ENCODE measurements around the gene PPP2R2D. TPM values are rescaled to one million over a fixed set of nuclear protein-coding genes. Genes with fewer than 3 reads are reported as not detected.
A peak's percentile ranks its signal among the peaks of the same experiment; 100 is the strongest.

The PPP2R2D gene
- total and polyA plus RNA-seq, 4 donors, result 15.6 to 51.4 (median 22.0) TPM

DNA sequence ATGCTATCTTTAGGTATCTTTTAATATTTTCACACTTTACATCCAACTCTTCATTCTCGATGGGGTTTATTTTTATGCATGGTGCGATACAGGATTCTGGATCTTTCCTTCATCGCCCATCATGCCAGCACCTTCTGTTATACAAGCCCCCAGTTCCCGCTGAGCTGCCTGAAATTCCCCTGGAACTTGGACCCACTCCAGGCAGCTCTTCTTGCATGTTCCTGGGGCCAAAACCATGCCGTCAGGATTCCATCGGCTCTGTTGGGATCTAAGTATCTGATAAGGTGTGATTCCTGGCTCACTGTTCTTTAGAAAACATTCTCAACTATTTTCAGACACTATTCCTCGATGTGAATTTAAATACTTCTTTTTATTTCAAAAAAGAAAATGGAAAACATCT, 40.5 kb upstream of the PPP2R2D start:
- peaks cover 0 to 6% (median 0%) of the 10 kb centered on the region in 3 donors for H3K27me3 ChIP-seq (ENCODE audit: control insufficient read depth in 3 of 3, insufficient read depth in 3 of 3, low read length in 2 of 3)
- no peak for DNase-seq
- 66 to 83% methylated on average over 7 of the region's 7 CpGs for WGBS, 2 donors

DNA sequence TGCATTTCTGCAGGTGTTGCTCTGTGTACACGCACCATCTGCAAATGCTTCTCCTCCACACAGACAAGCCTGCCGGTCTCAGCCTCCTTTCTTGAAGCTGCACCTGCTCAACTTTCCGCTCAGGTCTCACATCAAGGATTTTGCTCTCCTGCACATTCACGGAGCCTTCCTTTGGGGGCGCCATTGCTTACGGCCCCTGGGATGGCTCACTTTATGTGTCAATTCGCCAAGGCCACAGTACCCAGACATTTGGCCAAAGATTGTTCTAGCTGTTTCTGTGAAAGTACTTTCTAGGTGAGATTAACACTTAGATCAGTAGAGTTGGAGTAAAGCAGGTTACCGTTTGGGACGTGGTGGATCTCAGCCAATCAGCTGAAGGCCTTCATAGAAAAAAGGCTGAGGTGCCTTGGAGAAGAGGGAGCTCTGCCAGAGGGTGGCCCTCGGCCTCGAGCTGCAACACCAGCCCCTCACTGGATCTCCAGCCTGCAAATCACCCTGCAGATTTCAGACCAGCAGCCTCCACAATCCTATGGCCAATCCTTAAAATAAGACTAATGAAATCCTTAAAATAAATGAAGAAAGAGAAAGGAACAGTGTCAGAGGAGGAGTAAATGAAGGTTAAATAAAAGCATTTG, 39.9 kb upstream of the PPP2R2D start:
- 37 to 50% methylated on average over 11 of the region's 11 CpGs for WGBS, 2 donors
- Histone ChIP-seq H3K27ac (ENCODE audit: low read depth in 1 of 2, low read length in 1 of 2) (no peak overlapping the region), H3K4me1 (ENCODE audit: control insufficient read depth in 5 of 5, insufficient read depth in 5 of 5, low read length in 5 of 5) (no peaks in the 10 kb centered on the region), H3K4me3 (no peak overlapping the region), H3K36me3 (ENCODE audit: control insufficient read depth in 4 of 4, insufficient read depth in 4 of 4, low read length in 4 of 4) (no peaks in the 10 kb centered on the region), H3K9me3 (ENCODE audit: control insufficient read depth in 4 of 4, insufficient read depth in 3 of 4, low read length in 3 of 4) (peaks cover 0 to 3% (median 0%) of the 10 kb centered on the region in 4 donors), H3K9ac (ENCODE audit: insufficient read depth in 1 of 2, low read length in 2 of 2) (no peak overlapping the region), H3K27me3 (ENCODE audit: control insufficient read depth in 3 of 3, insufficient read depth in 3 of 3, low read length in 2 of 3) (peaks cover 0 to 6% (median 0%) of the 10 kb centered on the region in 3 donors)
- TF ChIP-seq, protein P1, sequence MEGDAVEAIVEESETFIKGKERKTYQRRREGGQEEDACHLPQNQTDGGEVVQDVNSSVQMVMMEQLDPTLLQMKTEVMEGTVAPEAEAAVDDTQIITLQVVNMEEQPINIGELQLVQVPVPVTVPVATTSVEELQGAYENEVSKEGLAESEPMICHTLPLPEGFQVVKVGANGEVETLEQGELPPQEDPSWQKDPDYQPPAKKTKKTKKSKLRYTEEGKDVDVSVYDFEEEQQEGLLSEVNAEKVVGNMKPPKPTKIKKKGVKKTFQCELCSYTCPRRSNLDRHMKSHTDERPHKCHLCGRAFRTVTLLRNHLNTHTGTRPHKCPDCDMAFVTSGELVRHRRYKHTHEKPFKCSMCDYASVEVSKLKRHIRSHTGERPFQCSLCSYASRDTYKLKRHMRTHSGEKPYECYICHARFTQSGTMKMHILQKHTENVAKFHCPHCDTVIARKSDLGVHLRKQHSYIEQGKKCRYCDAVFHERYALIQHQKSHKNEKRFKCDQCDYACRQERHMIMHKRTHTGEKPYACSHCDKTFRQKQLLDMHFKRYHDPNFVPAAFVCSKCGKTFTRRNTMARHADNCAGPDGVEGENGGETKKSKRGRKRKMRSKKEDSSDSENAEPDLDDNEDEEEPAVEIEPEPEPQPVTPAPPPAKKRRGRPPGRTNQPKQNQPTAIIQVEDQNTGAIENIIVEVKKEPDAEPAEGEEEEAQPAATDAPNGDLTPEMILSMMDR (IDR thresholded peaks at IDR 0.05; ENCODE audit: control extremely low read depth, extremely low read depth), result no peak
- ATAC-seq (ENCODE audit: insufficient read depth, low FRiP score) (no peak), DNase-seq (no peak)

More for the DNA sequence above, 40.5 kb upstream of the PPP2R2D start:
- Histone ChIP-seq H3K4me1 (ENCODE audit: control insufficient read depth in 5 of 5, insufficient read depth in 5 of 5, low read length in 5 of 5) (no peaks in the 10 kb centered on the region), H3K9me3 (ENCODE audit: control insufficient read depth in 4 of 4, insufficient read depth in 3 of 4, low read length in 3 of 4) (peaks cover 0 to 3% (median 0%) of the 10 kb centered on the region in 4 donors), H3K27ac (ENCODE audit: low read depth in 1 of 2, low read length in 1 of 2) (no peak overlapping the region), H3K4me3 (no peak overlapping the region), H3K36me3 (ENCODE audit: control insufficient read depth in 4 of 4, insufficient read depth in 4 of 4, low read length in 4 of 4) (no peaks in the 10 kb centered on the region), H3K9ac (ENCODE audit: insufficient read depth in 1 of 2, low read length in 2 of 2) (no peak overlapping the region)
- ATAC-seq (ENCODE audit: insufficient read depth, low FRiP score), result no peak
- TF ChIP-seq, protein P1 (IDR thresholded peaks at IDR 0.05; ENCODE audit: control extremely low read depth, extremely low read depth), result no peak

DNA sequence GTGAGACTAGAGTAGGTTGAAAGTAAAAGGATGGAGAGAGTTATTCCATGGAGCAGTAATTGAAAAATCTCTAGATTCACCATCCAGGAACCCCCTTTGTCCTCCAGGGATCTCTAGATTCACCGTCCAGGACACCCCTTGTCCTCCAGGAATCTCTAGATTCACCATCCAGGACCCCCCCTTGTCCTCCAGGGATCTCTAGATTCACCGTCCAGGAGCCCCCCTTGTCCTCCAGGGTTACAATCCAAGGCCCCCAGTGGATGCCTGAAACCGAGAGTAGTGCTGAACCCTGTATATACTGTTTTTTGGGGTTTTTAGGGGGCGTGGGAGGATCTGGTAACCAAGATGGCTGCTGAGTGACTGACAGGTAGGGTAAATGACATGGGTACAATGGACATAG, 38.3 kb upstream of the PPP2R2D start:
- no peak overlapping the region for H3K9ac ChIP-seq (ENCODE audit: insufficient read depth in 1 of 2, low read length in 2 of 2)
- peak; percentile 83 for ATAC-seq (ENCODE audit: insufficient read depth, low FRiP score)
- whole genome bisulfite sequencing, 2 donors, result 72 to 77% methylated on average over 4 of the region's 4 CpGs
- no peak overlapping the region for H3K4me3 ChIP-seq
- H3K36me3 ChIP-seq (ENCODE audit: control insufficient read depth in 4 of 4, insufficient read depth in 4 of 4, low read length in 4 of 4), result no peaks in the 10 kb centered on the region
- DNase-seq, result peak in 1 of 3 donors; percentile 10
- H3K4me1 ChIP-seq (ENCODE audit: control insufficient read depth in 5 of 5, insufficient read depth in 5 of 5, low read length in 5 of 5), result no peaks in the 10 kb centered on the region
- peaks cover 0 to 6% (median 0%) of the 10 kb centered on the region in 3 donors for H3K27me3 ChIP-seq (ENCODE audit: control insufficient read depth in 3 of 3, insufficient read depth in 3 of 3, low read length in 2 of 3)
- TF ChIP-seq, protein P1 (IDR thresholded peaks at IDR 0.05; ENCODE audit: control extremely low read depth, extremely low read depth), result no peak
- no peak overlapping the region for H3K27ac ChIP-seq (ENCODE audit: low read depth in 1 of 2, low read length in 1 of 2)
- H3K9me3 ChIP-seq (ENCODE audit: control insufficient read depth in 4 of 4, insufficient read depth in 3 of 4, low read length in 3 of 4), result peaks cover 0 to 3% (median 0%) of the 10 kb centered on the region in 4 donors

Data from lung (tissue), 12 donors.